HG03108 (cell line): ENCODE results near the gene CD209.
"Not testable (repeated sequence)": the region's sequence is repeated elsewhere in the genome, so short reads cannot be mapped to it uniquely, and the experiment has no call there.

Experiments used
- ATAC-seq: cut with Tn5 transposase; IDR thresholded peaks from one replicate; pipeline ENCODE4 v1.9.1; 2021; ENCODE audit warnings: moderate library complexity; ENCODE audit not compliant: unreplicated experiment

Gene CD209, protein sequence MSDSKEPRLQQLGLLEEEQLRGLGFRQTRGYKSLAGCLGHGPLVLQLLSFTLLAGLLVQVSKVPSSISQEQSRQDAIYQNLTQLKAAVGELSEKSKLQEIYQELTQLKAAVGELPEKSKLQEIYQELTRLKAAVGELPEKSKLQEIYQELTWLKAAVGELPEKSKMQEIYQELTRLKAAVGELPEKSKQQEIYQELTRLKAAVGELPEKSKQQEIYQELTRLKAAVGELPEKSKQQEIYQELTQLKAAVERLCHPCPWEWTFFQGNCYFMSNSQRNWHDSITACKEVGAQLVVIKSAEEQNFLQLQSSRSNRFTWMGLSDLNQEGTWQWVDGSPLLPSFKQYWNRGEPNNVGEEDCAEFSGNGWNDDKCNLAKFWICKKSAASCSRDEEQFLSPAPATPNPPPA

DNA sequence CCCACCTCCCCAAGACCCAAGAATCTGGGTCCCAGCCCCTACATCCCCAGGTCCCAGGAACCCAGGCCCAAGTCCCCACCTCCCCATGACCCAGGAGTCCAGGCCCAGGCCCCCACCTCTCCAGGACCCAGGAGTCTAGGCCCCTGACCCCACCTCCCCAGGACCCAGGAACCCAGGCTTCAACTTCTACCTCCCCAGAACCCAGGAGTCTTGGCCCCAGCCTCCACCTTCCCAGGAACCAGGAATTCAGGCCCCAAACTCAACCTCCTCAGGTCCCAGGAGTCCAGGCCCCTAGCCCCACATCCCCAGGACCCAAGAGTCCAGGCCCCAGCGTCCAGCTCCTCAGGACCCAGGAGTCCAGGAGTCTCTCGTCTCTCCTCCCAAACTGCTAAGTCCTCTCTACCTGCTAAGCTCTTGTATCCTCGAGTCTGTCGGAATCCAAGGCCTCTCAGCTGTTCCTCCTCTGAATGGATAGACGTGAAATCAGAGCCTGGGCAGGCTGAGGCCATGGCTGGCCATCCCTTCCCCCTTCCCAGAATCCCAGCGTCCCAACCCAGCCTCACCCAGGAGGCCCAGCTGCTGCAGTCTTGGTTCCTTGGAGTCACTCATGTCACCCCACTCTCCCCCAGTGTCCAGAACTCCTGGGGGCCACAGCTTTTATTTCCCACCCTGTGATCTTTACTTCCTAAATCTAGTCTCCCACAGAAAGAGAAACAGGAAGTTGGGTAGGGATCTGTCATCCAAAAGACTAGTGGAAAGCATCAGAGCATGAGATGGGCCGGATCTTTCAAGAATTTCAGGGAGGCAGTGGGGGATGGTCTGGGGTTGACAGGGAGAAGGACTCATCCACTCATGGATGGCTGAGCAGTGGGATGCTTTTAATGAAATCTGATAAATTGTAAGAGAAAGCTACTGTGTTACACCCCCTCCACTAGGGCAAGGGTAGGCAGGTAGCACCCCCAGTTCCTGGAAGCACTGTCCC lies at the start of gene CD209:
Gene CD209 (minus strand): TSS at position 632 of the 982 bp plus-strand sequence. CDS start 23 bp downstream, at position 609.
- no peak for ATAC-seq

DNA sequence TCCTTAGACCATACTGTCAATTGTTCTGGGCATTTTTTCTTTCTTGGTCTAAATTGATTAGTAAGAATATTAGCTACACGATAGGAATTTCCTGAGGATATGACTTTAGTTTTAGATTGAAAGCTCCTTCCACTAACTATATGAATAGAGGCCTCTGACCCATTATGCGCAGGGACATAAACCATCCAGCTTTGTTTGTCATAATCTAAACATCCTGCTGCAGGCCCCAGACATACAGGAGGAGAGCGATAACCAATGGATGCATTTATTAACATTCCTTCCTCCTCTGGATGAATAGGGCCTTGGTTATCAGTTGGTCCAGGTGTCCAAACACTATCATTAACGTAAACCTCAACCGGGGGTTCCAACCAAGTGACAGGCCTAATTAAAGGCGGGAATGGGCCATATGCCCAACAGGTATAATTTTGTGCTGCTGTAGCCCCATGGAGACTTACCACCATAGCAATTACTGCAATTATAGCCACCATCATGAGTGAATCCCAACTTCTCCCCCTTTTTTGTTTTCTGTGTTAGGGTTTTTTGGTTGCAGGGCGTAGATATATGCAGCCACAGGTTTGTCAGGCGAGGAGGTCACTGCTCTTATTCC lies 48.3 kb upstream of the CD209 start:
- ATAC-seq, result no peak

DNA sequence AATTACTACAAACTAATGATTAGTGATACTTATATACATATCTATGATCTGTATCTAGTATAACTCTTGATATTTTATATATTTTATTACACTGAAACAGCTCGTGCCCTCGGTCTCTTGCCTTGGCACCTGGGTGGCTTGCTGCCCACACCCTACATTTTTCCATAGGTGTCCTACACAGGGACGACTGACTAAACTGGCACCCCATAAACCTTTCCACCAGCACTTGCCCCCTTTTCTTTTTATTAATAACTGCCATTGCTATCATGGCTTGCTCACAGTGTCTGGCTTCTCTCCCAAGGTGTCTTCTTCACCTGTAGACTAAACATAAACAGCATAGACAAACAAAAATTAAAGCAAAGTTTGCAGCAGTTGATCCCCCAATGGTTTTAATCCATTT lies 46.2 kb upstream of the CD209 start:
- ATAC-seq, result no peak

DNA sequence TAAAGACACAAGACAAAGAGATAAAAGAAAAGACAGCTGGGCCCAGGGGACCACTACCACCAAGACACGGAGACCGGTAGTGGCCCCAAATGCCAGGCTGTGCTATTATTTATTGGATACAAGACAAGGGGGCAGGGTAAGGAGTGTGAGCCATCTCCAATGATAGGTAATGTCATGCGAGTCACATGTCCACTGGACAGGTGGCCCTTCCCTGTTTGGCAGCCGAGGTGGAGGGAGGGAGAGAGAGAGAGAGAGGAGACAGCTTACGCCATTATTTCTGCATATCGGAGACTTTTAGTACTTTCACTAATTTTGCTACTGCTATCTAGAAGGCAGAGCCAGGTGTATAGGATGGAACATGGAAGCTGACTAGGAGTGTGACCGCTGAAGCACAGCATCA lies 45.4 kb upstream of the CD209 start:
- ATAC-seq, result not testable (repeated sequence)

DNA sequence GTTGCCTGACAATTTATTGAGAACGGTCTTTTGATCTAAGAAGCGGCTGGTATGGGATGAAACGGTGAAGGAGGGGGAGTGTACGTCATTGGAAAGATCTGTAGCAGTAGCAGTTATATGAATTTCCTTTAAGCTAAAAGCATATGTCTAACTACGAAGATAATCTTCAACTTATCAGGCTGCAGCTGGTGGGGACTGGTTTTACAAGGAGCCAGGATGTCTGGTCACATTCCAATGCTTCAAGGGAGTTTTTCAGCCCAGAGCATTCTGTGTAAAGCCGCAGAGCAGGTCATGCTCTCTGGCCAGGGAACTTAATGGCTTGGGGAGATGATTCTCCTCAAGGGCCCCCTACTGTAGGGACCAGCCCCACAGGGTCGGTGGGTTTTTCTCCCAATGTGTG lies 44.9 kb upstream of the CD209 start:
- no peak for ATAC-seq

DNA sequence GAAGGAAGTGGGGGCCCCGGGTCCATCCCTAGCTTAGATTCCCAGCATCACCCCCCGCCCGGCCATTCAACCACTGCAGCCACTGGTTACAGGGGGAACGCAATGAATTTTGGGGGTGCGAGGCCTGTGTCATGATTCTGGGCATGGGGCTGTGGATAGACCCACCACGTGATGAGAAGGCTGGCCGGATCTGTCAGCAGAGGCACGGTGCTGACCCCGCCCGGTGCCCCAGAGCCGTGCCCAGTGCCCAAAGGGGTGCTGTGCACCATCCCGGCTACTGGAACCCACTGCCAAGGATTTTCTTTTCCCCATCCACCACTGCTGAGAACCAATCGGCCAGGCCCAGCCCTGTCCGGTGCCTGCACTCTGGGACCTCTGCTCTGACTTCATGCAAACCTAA lies 43.1 kb upstream of the CD209 start:
- no peak for ATAC-seq

DNA sequence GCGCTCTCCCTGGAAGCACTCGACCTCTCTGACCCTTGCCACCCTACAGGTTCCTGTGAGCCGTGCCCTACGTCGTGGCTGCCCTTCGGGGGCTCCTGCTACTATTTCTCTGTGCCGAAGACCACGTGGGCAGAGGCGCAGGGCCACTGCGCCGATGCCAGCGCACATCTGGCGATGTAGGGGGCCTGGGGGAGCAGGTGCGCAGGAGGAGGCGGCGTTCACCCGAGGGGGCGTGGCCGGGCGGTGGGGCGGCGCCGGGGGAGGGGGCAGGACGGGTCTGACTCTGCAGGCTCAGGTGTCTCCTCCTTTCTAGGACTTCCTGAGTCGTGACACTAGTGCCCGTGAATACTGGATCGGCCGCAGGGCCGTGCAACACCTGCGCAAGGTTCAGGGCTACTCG lies 42.1 kb upstream of the CD209 start:
- no peak for ATAC-seq

DNA sequence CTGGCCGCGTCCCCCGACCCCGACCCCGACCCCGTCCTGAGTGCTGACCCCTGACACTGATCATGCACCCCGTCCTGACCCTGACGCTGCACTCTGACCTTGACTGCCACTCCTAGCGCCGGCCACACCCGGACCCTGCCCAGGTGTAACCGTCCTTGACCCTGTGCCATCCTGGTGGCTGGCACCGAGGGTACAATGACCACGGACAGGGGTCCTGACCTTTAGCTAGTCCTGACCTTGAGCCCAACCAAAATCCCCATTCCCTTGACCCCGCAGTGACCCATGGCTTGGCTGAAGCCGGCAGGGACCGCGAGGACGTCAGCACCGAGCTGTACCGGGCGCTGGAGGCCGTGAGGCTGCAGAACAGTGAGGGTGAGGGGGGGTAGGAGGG lies 41.6 kb upstream of the CD209 start:
- ATAC-seq, result no peak

DNA sequence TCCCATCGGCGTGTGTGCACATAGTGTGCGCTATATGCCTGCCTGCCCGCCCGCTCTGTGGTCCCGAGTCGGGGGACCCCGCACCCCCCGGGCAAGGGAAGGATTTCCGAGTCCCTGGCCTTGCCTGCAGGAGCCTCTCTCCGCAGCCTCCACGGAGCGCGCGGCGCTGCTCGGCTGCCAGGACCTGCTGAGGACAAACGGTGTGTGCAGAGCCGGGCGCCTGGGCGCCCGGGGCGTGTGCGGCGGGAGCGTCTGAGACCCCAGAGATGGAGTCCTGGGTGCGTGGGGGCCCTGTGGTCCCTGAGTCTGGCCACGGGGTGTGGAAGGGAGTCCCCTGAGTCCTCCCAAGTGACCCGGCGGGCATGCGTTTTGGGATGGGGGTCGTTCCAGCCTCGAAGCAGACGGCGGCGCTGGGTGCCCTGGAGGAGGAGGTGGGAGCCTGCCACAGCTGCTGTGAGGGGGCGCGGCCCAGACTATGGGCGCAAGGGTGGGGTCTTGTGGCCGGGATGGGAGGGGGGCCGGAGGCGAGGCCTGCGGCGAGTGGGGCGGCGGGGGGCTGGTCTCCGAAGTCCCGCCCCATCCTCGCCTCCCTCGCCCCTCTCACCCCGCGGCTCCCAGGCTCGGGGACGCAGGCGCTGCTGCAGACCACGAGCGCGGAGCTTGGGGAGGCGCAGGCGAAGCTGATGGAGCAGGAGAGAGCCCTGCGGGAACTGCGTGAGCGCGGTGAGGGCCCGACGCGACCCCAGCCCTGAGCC lies 41.0 kb upstream of the CD209 start:
- ATAC-seq, result no peak

DNA sequence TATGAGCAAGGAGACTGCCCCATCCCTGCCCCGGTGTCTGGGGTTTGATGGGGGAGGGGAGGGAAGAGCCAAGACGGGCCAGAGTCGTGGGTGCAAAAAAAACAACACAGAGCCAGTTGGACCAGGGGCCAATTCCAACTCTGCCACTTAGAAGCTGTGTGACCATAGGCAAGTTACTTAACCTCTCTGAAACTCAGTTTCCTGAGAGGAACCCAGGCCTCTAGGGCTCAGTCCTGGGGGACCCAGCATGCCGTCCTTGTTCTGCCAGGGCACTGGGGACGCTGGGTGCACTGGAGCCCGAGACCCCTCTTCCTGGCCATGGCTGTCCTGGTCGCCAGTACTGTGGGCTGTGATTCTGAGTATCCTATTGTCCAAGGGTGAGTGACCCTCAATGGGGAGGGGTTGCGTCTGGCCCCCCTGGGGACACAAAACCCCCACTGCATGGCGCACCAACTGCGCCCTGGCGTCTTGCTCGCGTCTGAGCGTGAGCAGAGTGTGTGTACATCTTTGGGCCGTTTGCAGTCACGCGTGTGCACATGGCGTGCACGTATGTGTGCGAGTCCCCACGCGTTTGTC lies 40.4 kb upstream of the CD209 start:
- ATAC-seq, result no peak

DNA sequence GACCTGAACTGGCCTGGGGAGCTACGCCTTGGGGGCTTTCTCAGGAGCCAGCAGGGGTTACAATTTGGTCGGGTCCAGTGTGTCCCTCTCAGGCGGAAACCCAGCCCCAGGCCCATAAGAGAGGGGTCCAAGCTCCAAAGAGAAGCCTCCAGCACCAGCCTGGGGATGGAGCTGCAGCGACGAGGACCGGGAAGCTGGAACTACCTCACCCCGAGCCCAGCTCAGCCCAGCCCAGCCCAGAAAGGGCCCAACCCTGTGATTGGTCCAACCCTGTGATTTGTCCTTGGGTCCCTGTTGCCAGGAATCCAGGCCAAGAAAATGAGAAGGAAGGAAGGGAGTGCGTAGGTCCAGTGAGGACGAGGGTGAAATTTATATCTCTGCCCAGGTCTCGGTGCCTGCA lies 39.8 kb upstream of the CD209 start:
- no peak for ATAC-seq

DNA sequence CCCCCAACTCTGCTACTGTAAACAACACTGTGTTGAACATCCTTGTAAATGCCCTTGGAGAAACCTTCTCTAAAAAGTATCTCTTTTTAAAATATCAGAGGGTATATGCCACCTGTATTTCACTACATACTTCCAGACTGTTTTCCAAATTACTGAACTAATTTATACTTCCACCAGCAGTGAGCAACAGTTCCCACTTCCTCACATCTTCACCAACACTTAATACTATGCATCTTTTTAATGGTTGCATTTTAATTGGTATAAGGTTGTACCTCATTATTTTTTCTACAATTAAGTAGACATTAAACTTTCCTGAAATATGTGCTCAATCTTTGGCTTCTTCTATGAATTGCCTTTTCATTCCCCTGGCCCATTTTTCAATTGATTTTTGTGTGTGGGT lies 37.5 kb upstream of the CD209 start:
- no peak for ATAC-seq

DNA sequence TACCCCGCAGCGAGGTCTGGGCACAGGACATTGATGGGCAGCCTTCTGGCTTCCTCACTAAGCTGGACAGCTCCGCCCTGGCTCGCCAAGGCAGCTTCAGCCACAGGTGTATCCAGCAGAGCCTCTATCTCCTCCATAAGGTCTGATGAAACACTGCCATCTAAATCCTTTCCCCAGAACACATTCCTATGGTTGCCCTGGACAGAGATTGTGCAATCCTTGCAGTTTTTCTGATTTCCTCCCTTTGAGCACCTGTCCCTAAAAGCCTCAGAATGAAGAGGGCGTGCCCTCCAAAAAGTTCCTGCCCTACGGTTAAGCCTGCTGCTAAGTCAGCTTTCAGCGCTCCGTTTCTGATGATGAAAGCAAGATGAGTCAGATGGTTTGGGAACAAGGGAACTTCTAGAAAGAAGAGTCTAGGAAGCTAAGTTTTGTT lies 36.7 kb upstream of the CD209 start:
- ATAC-seq, result no peak

DNA sequence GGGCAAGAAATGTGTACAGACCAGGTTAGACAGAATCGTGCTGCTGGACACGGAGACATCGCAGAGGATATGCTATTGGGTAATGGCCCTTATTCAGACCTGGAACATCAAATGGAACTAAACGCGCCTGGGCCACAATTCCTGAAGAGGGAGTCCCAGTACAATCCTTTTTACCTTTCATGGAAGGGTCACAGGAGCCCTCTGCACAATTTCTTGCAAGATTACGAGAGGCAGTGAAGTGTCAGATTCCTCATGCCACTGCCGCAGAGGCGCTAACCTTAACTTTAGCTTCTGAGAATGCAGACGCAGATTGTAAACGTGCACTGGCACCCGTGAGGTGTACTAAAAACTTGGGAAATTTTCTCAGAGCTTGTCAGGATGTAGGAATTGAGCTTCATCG lies 33.8 kb upstream of the CD209 start:
- no peak for ATAC-seq

DNA sequence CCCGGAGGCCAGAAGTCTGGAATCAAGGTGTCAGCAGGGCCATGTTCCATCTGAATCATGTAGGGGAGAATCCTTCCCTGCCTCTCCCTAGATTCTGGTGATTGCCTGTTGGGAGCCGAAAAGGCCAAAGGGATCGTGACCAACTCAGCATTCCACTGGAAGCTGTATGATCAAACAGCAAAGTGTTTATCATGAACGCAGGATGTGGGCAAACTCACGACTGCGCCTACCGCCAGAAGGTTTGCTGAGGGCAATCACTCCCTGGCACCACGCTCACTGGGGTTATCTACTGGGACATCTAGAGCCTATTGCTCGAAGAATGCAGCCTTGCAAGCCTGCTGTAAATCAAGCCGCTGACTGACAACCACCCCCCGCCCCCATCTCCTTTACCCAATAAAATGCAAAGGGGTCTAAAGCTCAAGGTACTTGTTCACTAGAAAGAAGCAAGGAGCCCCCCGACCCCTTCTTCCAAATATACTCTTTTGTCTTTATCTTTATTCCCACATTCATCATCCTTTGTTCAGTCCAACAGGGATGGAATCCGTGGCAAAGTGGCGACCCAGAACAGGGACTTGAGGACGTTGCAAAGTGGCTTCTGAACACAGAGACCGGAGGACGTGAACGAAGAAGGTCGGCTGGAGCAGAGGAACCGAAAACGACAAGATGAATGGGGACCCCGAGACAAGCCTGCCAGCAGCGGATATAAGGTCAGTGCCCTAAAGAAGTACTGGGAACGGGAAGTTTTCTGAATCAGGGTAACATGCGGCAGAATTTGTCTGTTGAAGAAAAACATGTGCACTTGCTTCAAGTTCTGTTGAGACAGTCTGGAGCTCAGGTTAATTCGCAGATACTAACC lies 32.5 kb upstream of the CD209 start:
- ATAC-seq, result no peak

DNA sequence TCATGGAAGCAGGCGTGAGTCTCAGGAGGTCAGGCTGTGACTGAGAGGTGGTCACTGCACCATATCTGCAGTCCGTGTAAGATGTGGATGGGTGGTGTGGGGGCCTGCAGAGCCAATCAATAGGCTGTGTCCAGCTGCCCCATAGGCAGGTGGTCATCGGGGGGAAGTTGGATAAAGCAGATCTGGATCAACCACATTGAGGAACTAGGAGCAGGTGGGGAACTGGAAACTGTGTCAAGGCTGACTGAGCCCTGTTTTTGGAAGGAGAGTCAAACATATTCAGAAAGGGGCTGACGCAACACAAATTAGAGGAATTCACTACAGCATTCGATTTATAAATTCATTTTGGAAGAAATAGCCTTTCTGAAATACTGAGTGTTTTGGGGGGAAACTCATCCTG lies 30.7 kb upstream of the CD209 start:
- no peak for ATAC-seq

DNA sequence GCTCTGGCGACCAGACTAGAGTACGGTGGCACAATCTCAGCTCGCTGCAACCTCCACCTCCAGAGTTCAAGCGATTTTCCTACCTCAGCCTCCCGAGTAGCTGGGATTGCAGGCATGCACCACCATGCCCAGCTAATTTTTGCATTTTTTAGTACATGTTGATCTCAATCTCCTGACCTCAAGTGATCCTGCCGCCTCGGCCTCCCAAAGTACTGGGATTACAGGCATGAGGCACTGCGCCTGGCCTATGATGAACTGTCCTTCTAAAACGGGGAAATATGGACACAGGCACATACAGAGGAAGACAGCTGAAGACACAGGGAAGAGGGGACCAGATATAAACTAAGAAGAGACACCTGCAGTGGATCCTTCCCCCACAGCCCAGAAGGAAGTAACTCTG lies 28.4 kb upstream of the CD209 start:
- no peak for ATAC-seq

DNA sequence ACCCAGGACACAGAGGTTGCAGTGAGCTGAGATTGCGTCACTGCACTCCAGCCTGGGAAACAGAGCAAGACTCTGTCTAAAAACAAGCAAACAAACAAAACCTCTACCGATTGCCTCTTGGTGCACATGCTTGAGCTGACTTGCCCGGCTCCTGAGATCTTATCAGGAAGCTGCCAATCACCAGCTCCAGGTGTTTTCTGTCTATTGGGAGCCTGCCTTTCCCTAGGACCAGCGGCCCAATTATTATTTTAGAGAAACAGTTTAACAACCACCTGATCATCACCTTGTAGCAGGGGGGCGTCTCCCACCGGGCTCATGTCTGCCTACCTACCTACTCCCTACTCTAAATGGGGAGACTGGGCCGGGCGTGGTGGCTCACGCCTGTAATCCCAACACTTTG lies 26.5 kb upstream of the CD209 start:
- no peak for ATAC-seq

DNA sequence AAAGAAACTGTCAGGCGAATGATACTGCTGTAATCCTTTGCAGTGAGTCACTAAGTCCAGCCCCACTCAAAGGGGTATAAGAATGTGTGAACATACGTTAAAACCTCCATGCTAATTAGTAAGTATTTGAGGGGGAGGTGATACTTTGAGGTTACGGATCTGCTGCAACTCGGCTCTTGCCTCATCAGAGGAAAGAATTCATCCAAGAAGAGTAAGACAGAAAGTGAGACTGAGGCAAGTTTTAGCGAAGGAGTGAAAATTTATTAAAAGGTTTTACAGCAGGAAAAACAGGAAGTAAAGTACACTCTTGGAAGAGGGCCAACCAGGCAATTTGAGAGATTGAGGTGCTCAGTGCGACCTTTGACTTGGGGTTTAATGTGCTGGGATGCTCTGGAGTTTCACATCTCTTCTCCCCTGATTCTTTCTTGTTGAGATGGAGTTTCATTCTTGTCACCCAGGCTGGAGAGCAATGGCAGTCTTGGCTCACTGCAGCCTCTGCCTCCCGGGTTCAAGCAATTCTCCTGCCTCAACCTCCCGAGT lies 25.5 kb upstream of the CD209 start:
- ATAC-seq, result no peak
